Thyroid gland (tissue), 4 donors: ENCODE results near the gene KCTD1. TPM values are rescaled to one million over a fixed set of nuclear protein-coding genes. Genes with fewer than 3 reads are reported as not detected.

ENCODE experiments used
- DNase-seq, 2 donors: peaks; one replicate each; pipeline ENCODE4 v3.0.0-alpha.2; 2019
- H3K27ac ChIP-seq, 3 donors: fragments of 200-600 bp; sonication (generic); 1 replicate in 2 of 3; 2 replicates in 1 of 3; pipeline ENCODE4 v1.5.1; 2016 to 2019; ENCODE audit warnings: mild to moderate bottlenecking in 1 of 3, moderate library complexity in 1 of 3
- H3K27me3 ChIP-seq: fragments of 200-600 bp; sonication (generic); one replicate; pipeline ENCODE4 v1.5.1; 2019
- H3K36me3 ChIP-seq, 2 donors: fragments of 200-600 bp; sonication (generic); one replicate each; pipeline ENCODE4 v1.5.1; 2016 to 2019
- H3K4me1 ChIP-seq, 2 donors: fragments of 200-600 bp; sonication (generic); one replicate each; pipeline ENCODE4 v1.5.1; 2017 to 2019
- H3K4me3 ChIP-seq, 3 donors: fragments of 200-600 bp; sonication (generic); replicated peaks in 1 of 3; 1 replicate in 2 of 3; 2 replicates in 1 of 3; pipeline ENCODE4 v1.5.1; 2016; ENCODE audit warnings: mild to moderate bottlenecking in 1 of 3
- H3K9me3 ChIP-seq: fragments of 200-600 bp; sonication (generic); one replicate; pipeline ENCODE4 v1.5.1; 2017
- POLR2A ChIP-seq, 2 donors: fragments of 450-650 bp; IDR thresholded peaks; one replicate each; pipeline ENCODE4 v1.6.1; 2017; ENCODE audit warnings: antibody characterized with exemption in 2 of 2, mild to moderate bottlenecking in 2 of 2, moderate library complexity in 1 of 2
- WGBS, 2 donors: methylation state at CpG; one replicate each; pipeline ENCODE4 v1.1.5; 2017; 5-methylcytosine and 5-hydroxymethylcytosine counted together
- intact Hi-C: fragments of 100-400 bp; cut with DNase I; formaldehyde crosslinking; loops from one replicate; pipeline ENCODE4 v1.15.1; 2023
- total RNA-seq, 4 donors: library from RNA; depleted of rRNA; stranded (reverse); fragments of >200 nt; gene quantifications; one replicate each; pipeline ENCODE4 v1.2.3, GENCODE V29; 2016
- TF ChIP-seq, protein P1 (sequence below), 6 experiments: fragments of 200-600 bp in 3 of 6; fragments of 450-650 bp in 3 of 6; sonication (generic) in 3 of 6; IDR thresholded peaks; one replicate each; pipeline ENCODE4 v1.5.1; 2016 to 2019; ENCODE audit warnings: antibody characterized with exemption in 6 of 6, mild to moderate bottlenecking in 2 of 6, inconsistent platforms in 1 of 6, moderate library complexity in 1 of 6

The KCTD1 gene
- 10 to 100 TPM; 25.9 to 66.0 (median 34.2) TPM for total RNA-seq

DNA sequence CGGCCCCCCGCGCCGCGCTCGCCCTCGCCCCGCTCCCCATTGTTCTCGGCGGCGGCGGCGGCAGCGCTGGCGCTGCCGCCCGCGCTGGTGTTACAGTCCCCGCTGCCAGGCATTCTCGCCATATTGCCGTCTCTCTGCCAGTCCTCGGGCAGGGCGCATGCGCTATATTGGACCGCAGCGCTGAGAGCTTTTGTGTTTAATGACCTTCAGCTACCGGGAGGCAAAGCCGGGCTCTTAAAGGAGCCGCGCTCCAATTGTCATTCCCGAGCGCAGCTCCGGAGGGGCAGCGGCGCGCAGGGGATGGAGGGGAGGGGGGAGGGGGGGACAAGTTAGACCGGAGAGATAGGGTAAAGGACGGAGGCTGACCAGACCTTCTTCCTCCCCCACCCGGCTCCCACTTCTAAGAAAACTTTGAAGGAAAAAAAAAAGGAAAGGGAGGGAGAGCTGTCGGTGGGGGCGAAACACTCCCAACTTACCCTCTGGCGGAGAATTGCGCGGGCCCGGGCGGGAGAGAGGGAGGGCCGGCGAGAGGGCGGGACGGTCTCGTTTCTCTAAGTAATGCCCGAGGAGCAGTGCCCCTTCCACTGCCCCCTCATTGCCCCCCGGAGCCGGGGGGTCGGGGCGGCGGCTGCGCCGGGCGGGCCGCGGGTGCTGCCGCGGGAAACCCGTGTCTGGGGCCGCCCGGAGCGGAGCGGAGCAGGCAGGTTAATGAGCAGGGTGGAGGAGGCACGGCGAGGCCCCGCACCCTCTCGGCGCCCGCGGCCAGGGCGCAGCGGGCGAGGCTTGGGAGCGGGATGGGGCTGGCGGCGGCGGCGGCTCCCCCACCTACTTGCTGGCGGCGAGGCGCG lies at the start of gene KCTD1:
TSS of gene KCTD1 (minus strand) at position 139 of the 848 bp plus-strand sequence. CDS start at position 122, 17 bp downstream.
- intact Hi-C loops, result loop anchor here (5.0 kb wide), 1 partner anchor 109 kb away; no protein-coding TSS in a partner anchor
- H3K4me3 ChIP-seq, result peak within 1 kb of the TSS; percentile 60 to 75 (median 75)
- WGBS, 2 donors, result 1 to 2% methylated on average over 25 to 42 of the region's 88 CpGs
- peaks cover 37 to 40% of the 10 kb centered on the region in 2 donors for H3K4me1 ChIP-seq
- peak within 1 kb of the TSS; percentile 52 to 77 (median 58) for H3K27ac ChIP-seq
- no peaks in the 10 kb centered on the region for H3K9me3 ChIP-seq
- TF ChIP-seq POLR2A (IDR thresholded peaks at IDR 0.05), result peak in 1 of 2 donors; percentile 62
- TF ChIP-seq, protein P1, sequence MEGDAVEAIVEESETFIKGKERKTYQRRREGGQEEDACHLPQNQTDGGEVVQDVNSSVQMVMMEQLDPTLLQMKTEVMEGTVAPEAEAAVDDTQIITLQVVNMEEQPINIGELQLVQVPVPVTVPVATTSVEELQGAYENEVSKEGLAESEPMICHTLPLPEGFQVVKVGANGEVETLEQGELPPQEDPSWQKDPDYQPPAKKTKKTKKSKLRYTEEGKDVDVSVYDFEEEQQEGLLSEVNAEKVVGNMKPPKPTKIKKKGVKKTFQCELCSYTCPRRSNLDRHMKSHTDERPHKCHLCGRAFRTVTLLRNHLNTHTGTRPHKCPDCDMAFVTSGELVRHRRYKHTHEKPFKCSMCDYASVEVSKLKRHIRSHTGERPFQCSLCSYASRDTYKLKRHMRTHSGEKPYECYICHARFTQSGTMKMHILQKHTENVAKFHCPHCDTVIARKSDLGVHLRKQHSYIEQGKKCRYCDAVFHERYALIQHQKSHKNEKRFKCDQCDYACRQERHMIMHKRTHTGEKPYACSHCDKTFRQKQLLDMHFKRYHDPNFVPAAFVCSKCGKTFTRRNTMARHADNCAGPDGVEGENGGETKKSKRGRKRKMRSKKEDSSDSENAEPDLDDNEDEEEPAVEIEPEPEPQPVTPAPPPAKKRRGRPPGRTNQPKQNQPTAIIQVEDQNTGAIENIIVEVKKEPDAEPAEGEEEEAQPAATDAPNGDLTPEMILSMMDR (IDR thresholded peaks at IDR 0.05), result no peak
- no peaks in the 10 kb centered on the region for H3K36me3 ChIP-seq
- DNase-seq, result peak; percentile 90
- H3K27me3 ChIP-seq, result no peaks in the 10 kb centered on the region

DNA sequence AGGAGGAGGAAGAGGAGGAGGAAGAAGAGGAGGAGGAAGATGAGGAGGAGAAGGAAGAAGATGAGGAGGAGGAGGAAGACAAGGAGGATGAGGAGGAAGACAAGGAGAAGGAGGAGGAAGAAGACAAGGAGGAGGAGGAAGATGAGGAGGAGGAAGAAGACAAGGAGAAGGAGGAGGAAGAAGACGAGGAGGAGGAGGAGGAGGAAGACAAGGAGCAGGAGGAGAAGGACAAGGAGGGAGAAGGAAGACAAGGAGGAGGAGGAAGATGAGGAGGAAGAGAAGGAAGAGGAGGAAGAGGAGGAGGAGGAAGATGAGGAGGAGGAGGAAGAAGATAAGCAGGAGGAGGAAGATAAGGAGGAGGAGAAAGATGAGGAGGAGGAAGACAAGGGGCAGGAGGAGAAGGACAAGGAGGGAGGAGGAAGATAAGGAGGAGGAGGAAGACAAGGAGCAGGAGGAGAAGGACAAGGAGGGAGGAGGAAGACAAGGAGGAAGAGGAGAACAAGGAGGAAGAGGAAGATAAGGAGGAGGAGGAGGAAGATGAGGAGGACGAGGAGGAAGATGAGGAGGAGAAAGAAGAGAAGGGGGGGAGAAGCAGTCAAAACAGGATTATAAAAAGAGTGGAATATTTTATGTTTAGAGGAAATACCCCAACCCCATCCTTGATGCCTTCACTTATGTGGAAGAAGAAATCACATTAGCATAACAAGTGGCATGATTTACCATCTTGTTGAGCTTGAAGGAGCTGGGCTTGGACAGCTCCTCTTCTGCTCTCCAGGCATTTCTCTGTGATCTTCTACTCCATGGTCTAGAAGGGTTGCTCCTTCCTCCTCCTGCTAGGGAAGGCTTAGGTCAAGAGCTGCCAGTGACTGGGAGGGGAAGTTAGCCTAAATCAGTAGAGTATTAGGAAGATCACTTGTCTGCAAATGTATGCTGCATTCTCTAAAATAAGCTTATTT lies 45.3 kb upstream of the KCTD1 start:
- H3K9me3 ChIP-seq, result no peaks in the 10 kb centered on the region
- H3K4me1 ChIP-seq, result no peaks in the 10 kb centered on the region
- intact Hi-C loops, result no loop called here
- DNase-seq, result no peak
- H3K27me3 ChIP-seq, result no peaks in the 10 kb centered on the region
- TF ChIP-seq, protein P1 (IDR thresholded peaks at IDR 0.05), result no peak
- no peak for TF ChIP-seq POLR2A (IDR thresholded peaks at IDR 0.05)
- no peak overlapping the region for H3K27ac ChIP-seq
- WGBS, 2 donors, result 88 to 92% methylated on average over 2 of the region's 2 CpGs
- H3K36me3 ChIP-seq, result no peaks in the 10 kb centered on the region
- H3K4me3 ChIP-seq, result no peak overlapping the region

DNA sequence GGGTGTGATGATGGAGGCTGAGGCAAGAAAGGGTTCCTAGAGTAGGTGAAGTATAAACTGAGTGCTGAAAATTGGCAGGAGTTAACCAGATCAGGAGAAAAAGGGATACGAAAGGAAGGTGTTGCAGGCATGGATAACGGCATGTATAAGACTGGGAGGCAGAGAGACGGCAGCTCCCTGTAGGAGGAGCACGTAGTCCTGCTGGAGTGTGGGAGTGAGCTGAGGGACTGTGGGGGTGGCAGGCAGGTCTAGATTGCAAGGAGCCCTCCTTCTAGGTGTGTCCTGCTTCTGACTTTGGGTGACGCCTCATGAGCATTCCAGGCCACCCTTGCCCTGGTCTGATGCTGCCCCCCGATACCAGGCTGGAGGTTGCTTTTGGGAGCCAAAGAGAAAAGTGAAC lies 36.4 kb upstream of the KCTD1 start:
- H3K36me3 ChIP-seq, result no peaks in the 10 kb centered on the region
- WGBS, 2 donors, result 89 to 97% methylated on average over 6 of the region's 6 CpGs
- intact Hi-C loops, result no loop called here
- H3K27ac ChIP-seq, result no peak overlapping the region
- H3K9me3 ChIP-seq, result no peaks in the 10 kb centered on the region
- TF ChIP-seq, protein P1 (IDR thresholded peaks at IDR 0.05), result no peak
- no peak for TF ChIP-seq POLR2A (IDR thresholded peaks at IDR 0.05)
- DNase-seq, result no peak
- no peaks in the 10 kb centered on the region for H3K4me1 ChIP-seq
- H3K4me3 ChIP-seq, result no peak overlapping the region
- no peaks in the 10 kb centered on the region for H3K27me3 ChIP-seq

DNA sequence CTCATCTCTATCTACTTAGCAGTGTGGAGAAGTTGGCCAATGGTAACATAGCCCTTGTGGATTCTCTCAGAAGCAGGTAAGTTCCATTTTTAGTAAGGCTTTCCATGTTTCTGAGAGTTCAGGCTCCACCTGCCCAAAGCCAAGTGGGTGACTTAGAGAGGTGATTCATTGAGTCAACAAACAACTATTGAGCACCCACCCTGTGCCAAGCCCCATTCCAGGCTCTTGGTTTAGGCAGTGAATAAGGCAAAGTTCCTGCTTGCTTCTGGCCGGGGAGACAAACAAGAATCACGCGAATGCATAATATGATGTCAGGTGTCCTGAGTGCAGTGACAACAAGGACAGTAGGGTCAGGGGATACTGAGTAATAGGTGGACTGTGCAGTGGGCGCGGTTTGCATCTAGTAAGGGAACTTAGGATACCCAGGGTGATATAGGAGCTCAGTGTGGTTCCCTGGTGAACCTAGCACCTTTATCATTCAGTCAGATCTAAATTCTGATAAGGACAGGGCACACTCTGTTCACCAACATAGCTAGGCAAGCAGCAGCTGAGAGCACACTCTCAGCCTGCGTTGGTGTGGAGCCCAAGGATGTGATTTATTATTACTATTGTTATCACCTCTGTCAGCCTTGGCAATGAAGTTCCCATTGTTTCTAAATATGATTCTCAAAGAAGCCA lies 31.7 kb upstream of the KCTD1 start:
- WGBS, 2 donors, result 86 to 88% methylated on average over 6 of the region's 6 CpGs
- Histone ChIP-seq H3K27ac (no peak overlapping the region), H3K4me1 (peaks cover 0 to 4% of the 10 kb centered on the region in 2 donors), H3K9me3 (no peaks in the 10 kb centered on the region), H3K4me3 (no peak overlapping the region), H3K27me3 (no peaks in the 10 kb centered on the region), H3K36me3 (no peaks in the 10 kb centered on the region)
- intact Hi-C loops, result no loop called here
- DNase-seq, result no peak
- no peak for TF ChIP-seq POLR2A (IDR thresholded peaks at IDR 0.05)
- TF ChIP-seq, protein P1 (IDR thresholded peaks at IDR 0.05), result no peak
